ENCODE results near the gene CDK15.
"Not testable (repeated sequence)": the region's sequence is repeated elsewhere in the genome, so short reads cannot be mapped to it uniquely, and the experiment has no call there.

Gene CDK15

GRCh38 chr2:201806442-201807170 is at the start of gene CDK15:
CDK15 (plus strand) TSS chr2:201806537; CDS start chr2:201806665, 128 bp downstream.
- no peak for TF ChIP-seq POLR2A (IDR thresholded peaks at IDR 0.05; ENCODE audit: low read depth, low read length)
- DNase-seq (ENCODE audit: insufficient read length, low spot score): no peak
- FAIRE-seq: peak; percentile 95

GRCh38 chr2:201758234-201758633 is 48.1 kb upstream of the CDK15 start:
- no peak for DNase-seq (ENCODE audit: insufficient read length, low spot score)
- no peak for FAIRE-seq
- TF ChIP-seq POLR2A (IDR thresholded peaks at IDR 0.05; ENCODE audit: low read depth, low read length): no peak

- FAIRE-seq: no peak
- no peak for TF ChIP-seq POLR2A (IDR thresholded peaks at IDR 0.05; ENCODE audit: low read depth, low read length)
Observed at GRCh38 chr2:201758873-201759272, 47.5 kb upstream of the CDK15 start.

GRCh38 chr2:201759567-201759966 is 46.8 kb upstream of the CDK15 start:
- FAIRE-seq (no peak), DNase-seq (ENCODE audit: insufficient read length, low spot score) (no peak)
- no peak for TF ChIP-seq POLR2A (IDR thresholded peaks at IDR 0.05; ENCODE audit: low read depth, low read length)

More at GRCh38 chr2:201758873-201759272, 47.5 kb upstream of the CDK15 start:
- DNase-seq (ENCODE audit: insufficient read length, low spot score): no peak

- no peak for DNase-seq (ENCODE audit: insufficient read length, low spot score)
- no peak for FAIRE-seq
- TF ChIP-seq POLR2A (IDR thresholded peaks at IDR 0.05; ENCODE audit: low read depth, low read length): no peak
Observed at GRCh38 chr2:201761101-201761500, 45.2 kb upstream of the CDK15 start.

GRCh38 chr2:201764469-201764868 is 41.9 kb upstream of the CDK15 start:
- DNase-seq (ENCODE audit: insufficient read length, low spot score); FAIRE-seq: not testable (repeated sequence)

GRCh38 chr2:201765799-201766198 is 40.5 kb upstream of the CDK15 start:
- FAIRE-seq: no peak
- no peak for TF ChIP-seq POLR2A (IDR thresholded peaks at IDR 0.05; ENCODE audit: low read depth, low read length)
- DNase-seq (ENCODE audit: insufficient read length, low spot score): no peak

- DNase-seq (ENCODE audit: insufficient read length, low spot score) (no peak), FAIRE-seq (peak; percentile 60)
- TF ChIP-seq POLR2A (IDR thresholded peaks at IDR 0.05; ENCODE audit: low read depth, low read length): no peak
Observed at GRCh38 chr2:201768918-201769317, 37.4 kb upstream of the CDK15 start.

- DNase-seq (ENCODE audit: insufficient read length, low spot score) (no peak), FAIRE-seq (no peak)
- TF ChIP-seq POLR2A (IDR thresholded peaks at IDR 0.05; ENCODE audit: low read depth, low read length): no peak
Observed at GRCh38 chr2:201769666-201770373, 36.5 kb upstream of the CDK15 start.

- no peak for TF ChIP-seq POLR2A (IDR thresholded peaks at IDR 0.05; ENCODE audit: low read depth, low read length)
- FAIRE-seq (no peak), DNase-seq (ENCODE audit: insufficient read length, low spot score) (no peak)
Observed at GRCh38 chr2:201773990-201774389, 32.3 kb upstream of the CDK15 start.

- DNase-seq (ENCODE audit: insufficient read length, low spot score) (no peak), FAIRE-seq (no peak)
- no peak for TF ChIP-seq POLR2A (IDR thresholded peaks at IDR 0.05; ENCODE audit: low read depth, low read length)
Observed at GRCh38 chr2:201774546-201774945, 31.8 kb upstream of the CDK15 start.

- no peak for DNase-seq (ENCODE audit: insufficient read length, low spot score)
- no peak for FAIRE-seq
- no peak for TF ChIP-seq POLR2A (IDR thresholded peaks at IDR 0.05; ENCODE audit: low read depth, low read length)
Observed at GRCh38 chr2:201775326-201775725, 31.0 kb upstream of the CDK15 start.

GRCh38 chr2:201777043-201777442 is 29.3 kb upstream of the CDK15 start:
- TF ChIP-seq POLR2A (IDR thresholded peaks at IDR 0.05; ENCODE audit: low read depth, low read length): no peak
- DNase-seq (ENCODE audit: insufficient read length, low spot score) (no peak), FAIRE-seq (peak; percentile 30)

- FAIRE-seq (no peak), DNase-seq (ENCODE audit: insufficient read length, low spot score) (no peak)
- no peak for TF ChIP-seq POLR2A (IDR thresholded peaks at IDR 0.05; ENCODE audit: low read depth, low read length)
Observed at GRCh38 chr2:201777869-201778268, 28.5 kb upstream of the CDK15 start.

All from H54 (cell line).